ENCODE results near the gene ITPKB.

GRCh38 chr1:226722240-226722900 lies 16.7 kb downstream of the ITPKB start:
- no peak for TF ChIP-seq CTCF (IDR thresholded peaks at IDR 0.05)
- TF ChIP-seq EP300 (IDR thresholded peaks at IDR 0.05): no peak

Measured in ovary (tissue), 3 donors.